ENCODE data around the gene DCST2.

Gene DCST2

GRCh38 chr1:155048449-155049334 is 15.1 kb upstream of the DCST2 start:
- 90% methylated on average over 8 of the region's 8 CpGs for WGBS, 2 experiments
- Histone ChIP-seq H3K4me3 (ENCODE audit: insufficient read depth, low read depth, low read length) (no peak overlapping the region), H3K27ac (ENCODE audit: insufficient read depth, low read depth, low read length, poor library complexity, severe bottlenecking) (no peak overlapping the region), H3K9me3 (ENCODE audit: control insufficient read depth, low read length) (no peaks in the 10 kb centered on the region), H3K27me3 (ENCODE audit: control insufficient read depth, insufficient read depth, low read length, poor library complexity, severe bottlenecking) (peaks cover 22% of the 10 kb centered on the region), H3K36me3 (ENCODE audit: control insufficient read depth, insufficient read depth, low read length) (no peaks in the 10 kb centered on the region), H3K4me1 (ENCODE audit: control insufficient read depth, insufficient read depth, low read length) (peaks cover 34% of the 10 kb centered on the region)

- 54 to 59% methylated on average over 7 of the region's 7 CpGs for WGBS, 2 experiments
- no peak overlapping the region for H3K27ac ChIP-seq (ENCODE audit: insufficient read depth, low read depth, low read length, poor library complexity, severe bottlenecking)
- no peaks in the 10 kb centered on the region for H3K9me3 ChIP-seq (ENCODE audit: control insufficient read depth, low read length)
Measured at GRCh38 chr1:155044812-155045657, 11.5 kb upstream of the DCST2 start.

GRCh38 chr1:155044365-155044764 is 10.8 kb upstream of the DCST2 start:
- H3K36me3 ChIP-seq (ENCODE audit: control insufficient read depth, insufficient read depth, low read length), result no peaks in the 10 kb centered on the region
- no peaks in the 10 kb centered on the region for H3K9me3 ChIP-seq (ENCODE audit: control insufficient read depth, low read length)
- no peaks in the 10 kb centered on the region for H3K27me3 ChIP-seq (ENCODE audit: control insufficient read depth, insufficient read depth, low read length, poor library complexity, severe bottlenecking)
- no peak overlapping the region for H3K27ac ChIP-seq (ENCODE audit: insufficient read depth, low read depth, low read length, poor library complexity, severe bottlenecking)
- 94 to 95% methylated on average over 6 of the region's 6 CpGs for WGBS, 2 experiments
- peaks cover 20% of the 10 kb centered on the region for H3K4me1 ChIP-seq (ENCODE audit: control insufficient read depth, insufficient read depth, low read length)
- H3K4me3 ChIP-seq (ENCODE audit: insufficient read depth, low read depth, low read length), result no peak overlapping the region

More at GRCh38 chr1:155044812-155045657, 11.5 kb upstream of the DCST2 start:
- Histone ChIP-seq H3K4me3 (ENCODE audit: insufficient read depth, low read depth, low read length) (no peak overlapping the region), H3K4me1 (ENCODE audit: control insufficient read depth, insufficient read depth, low read length) (peaks cover 23% of the 10 kb centered on the region), H3K36me3 (ENCODE audit: control insufficient read depth, insufficient read depth, low read length) (no peaks in the 10 kb centered on the region), H3K27me3 (ENCODE audit: control insufficient read depth, insufficient read depth, low read length, poor library complexity, severe bottlenecking) (no peaks in the 10 kb centered on the region)

- Histone ChIP-seq H3K27me3 (ENCODE audit: control insufficient read depth, insufficient read depth, low read length, poor library complexity, severe bottlenecking) (no peaks in the 10 kb centered on the region), H3K27ac (ENCODE audit: insufficient read depth, low read depth, low read length, poor library complexity, severe bottlenecking) (no peak overlapping the region), H3K4me1 (ENCODE audit: control insufficient read depth, insufficient read depth, low read length) (peaks cover 20% of the 10 kb centered on the region), H3K36me3 (ENCODE audit: control insufficient read depth, insufficient read depth, low read length) (no peaks in the 10 kb centered on the region), H3K4me3 (ENCODE audit: insufficient read depth, low read depth, low read length) (no peak overlapping the region), H3K9me3 (ENCODE audit: control insufficient read depth, low read length) (no peaks in the 10 kb centered on the region)
- 86 to 90% methylated on average over 3 of the region's 3 CpGs for WGBS, 2 experiments
Measured at GRCh38 chr1:155043793-155044192, 10.2 kb upstream of the DCST2 start.

- H3K4me1 ChIP-seq (ENCODE audit: control insufficient read depth, insufficient read depth, low read length), result peaks cover 17% of the 10 kb centered on the region
- no peaks in the 10 kb centered on the region for H3K27me3 ChIP-seq (ENCODE audit: control insufficient read depth, insufficient read depth, low read length, poor library complexity, severe bottlenecking)
- 81% methylated on average over 12 of the region's 12 CpGs for WGBS, 2 experiments
- H3K27ac ChIP-seq (ENCODE audit: insufficient read depth, low read depth, low read length, poor library complexity, severe bottlenecking), result no peak overlapping the region
- H3K36me3 ChIP-seq (ENCODE audit: control insufficient read depth, insufficient read depth, low read length), result no peaks in the 10 kb centered on the region
- no peaks in the 10 kb centered on the region for H3K9me3 ChIP-seq (ENCODE audit: control insufficient read depth, low read length)
- H3K4me3 ChIP-seq (ENCODE audit: insufficient read depth, low read depth, low read length), result no peak overlapping the region
Measured at GRCh38 chr1:155043301-155043702, 9.7 kb upstream of the DCST2 start.

- no peaks in the 10 kb centered on the region for H3K36me3 ChIP-seq (ENCODE audit: control insufficient read depth, insufficient read depth, low read length)
- H3K27ac ChIP-seq (ENCODE audit: insufficient read depth, low read depth, low read length, poor library complexity, severe bottlenecking), result no peak overlapping the region
- 90% methylated on average over 5 of the region's 5 CpGs for WGBS, 2 experiments
- H3K4me3 ChIP-seq (ENCODE audit: insufficient read depth, low read depth, low read length), result no peak overlapping the region
- no peaks in the 10 kb centered on the region for H3K27me3 ChIP-seq (ENCODE audit: control insufficient read depth, insufficient read depth, low read length, poor library complexity, severe bottlenecking)
- no peaks in the 10 kb centered on the region for H3K9me3 ChIP-seq (ENCODE audit: control insufficient read depth, low read length)
- H3K4me1 ChIP-seq (ENCODE audit: control insufficient read depth, insufficient read depth, low read length), result peaks cover 15% of the 10 kb centered on the region
Measured at GRCh38 chr1:155042789-155043188, 9.2 kb upstream of the DCST2 start.

GRCh38 chr1:155040358-155041093 is 6.9 kb upstream of the DCST2 start:
- H3K9me3 ChIP-seq (ENCODE audit: control insufficient read depth, low read length), result no peaks in the 10 kb centered on the region

GRCh38 chr1:155039308-155039669 is 5.7 kb upstream of the DCST2 start:
- no peak overlapping the region for H3K27ac ChIP-seq (ENCODE audit: insufficient read depth, low read depth, low read length, poor library complexity, severe bottlenecking)
- 85 to 86% methylated on average over 4 of the region's 4 CpGs for WGBS, 2 experiments
- no peaks in the 10 kb centered on the region for H3K27me3 ChIP-seq (ENCODE audit: control insufficient read depth, insufficient read depth, low read length, poor library complexity, severe bottlenecking)
- peaks cover under 1% of the 10 kb centered on the region for H3K4me1 ChIP-seq (ENCODE audit: control insufficient read depth, insufficient read depth, low read length)
- H3K9me3 ChIP-seq (ENCODE audit: control insufficient read depth, low read length), result no peaks in the 10 kb centered on the region
- H3K4me3 ChIP-seq (ENCODE audit: insufficient read depth, low read depth, low read length), result no peak overlapping the region
- H3K36me3 ChIP-seq (ENCODE audit: control insufficient read depth, insufficient read depth, low read length), result no peaks in the 10 kb centered on the region

More at GRCh38 chr1:155040358-155041093, 6.9 kb upstream of the DCST2 start:
- 94 to 95% methylated on average over 14 of the region's 14 CpGs for WGBS, 2 experiments
- no peak overlapping the region for H3K4me3 ChIP-seq (ENCODE audit: insufficient read depth, low read depth, low read length)
- H3K27me3 ChIP-seq (ENCODE audit: control insufficient read depth, insufficient read depth, low read length, poor library complexity, severe bottlenecking), result no peaks in the 10 kb centered on the region
- H3K4me1 ChIP-seq (ENCODE audit: control insufficient read depth, insufficient read depth, low read length), result peaks cover 9% of the 10 kb centered on the region
- no peak overlapping the region for H3K27ac ChIP-seq (ENCODE audit: insufficient read depth, low read depth, low read length, poor library complexity, severe bottlenecking)
- no peaks in the 10 kb centered on the region for H3K36me3 ChIP-seq (ENCODE audit: control insufficient read depth, insufficient read depth, low read length)

- no peak overlapping the region for H3K4me3 ChIP-seq (ENCODE audit: insufficient read depth, low read depth, low read length)
- no peaks in the 10 kb centered on the region for H3K27me3 ChIP-seq (ENCODE audit: control insufficient read depth, insufficient read depth, low read length, poor library complexity, severe bottlenecking)
- no peaks in the 10 kb centered on the region for H3K36me3 ChIP-seq (ENCODE audit: control insufficient read depth, insufficient read depth, low read length)
- 78 to 79% methylated on average over 8 of the region's 8 CpGs for WGBS, 2 experiments
- no peaks in the 10 kb centered on the region for H3K9me3 ChIP-seq (ENCODE audit: control insufficient read depth, low read length)
- H3K4me1 ChIP-seq (ENCODE audit: control insufficient read depth, insufficient read depth, low read length), result no peaks in the 10 kb centered on the region
- H3K27ac ChIP-seq (ENCODE audit: insufficient read depth, low read depth, low read length, poor library complexity, severe bottlenecking), result no peak overlapping the region
Measured at GRCh38 chr1:155038602-155039307, 5.2 kb upstream of the DCST2 start.

Data from ectodermal cell (in vitro differentiated cells).